Measurements from ENCODE around the gene ARHGAP26.
A peak's percentile ranks its signal among the peaks of the same experiment; 100 is the strongest.

Gene ARHGAP26

DNA sequence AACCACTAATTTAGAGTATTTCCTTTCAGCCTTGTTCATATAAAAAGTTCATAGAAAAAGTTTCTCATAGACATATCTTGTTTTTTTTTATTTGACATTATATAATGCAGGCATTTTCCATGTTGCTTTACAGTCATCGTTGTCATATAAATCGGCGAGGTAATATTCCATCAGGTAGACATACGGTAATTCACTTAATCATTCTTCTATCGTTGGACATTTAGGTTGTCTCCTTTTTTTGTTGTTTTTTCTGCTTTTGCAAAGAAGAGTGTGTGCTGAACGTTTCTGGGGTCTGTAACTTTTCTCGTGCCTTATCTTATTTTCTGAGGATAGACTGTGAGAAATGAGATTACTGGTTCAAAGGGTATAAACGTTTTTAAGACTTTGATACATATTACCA is 283.6 kb downstream of the ARHGAP26 start:
- no peak for DNase-seq

DNA sequence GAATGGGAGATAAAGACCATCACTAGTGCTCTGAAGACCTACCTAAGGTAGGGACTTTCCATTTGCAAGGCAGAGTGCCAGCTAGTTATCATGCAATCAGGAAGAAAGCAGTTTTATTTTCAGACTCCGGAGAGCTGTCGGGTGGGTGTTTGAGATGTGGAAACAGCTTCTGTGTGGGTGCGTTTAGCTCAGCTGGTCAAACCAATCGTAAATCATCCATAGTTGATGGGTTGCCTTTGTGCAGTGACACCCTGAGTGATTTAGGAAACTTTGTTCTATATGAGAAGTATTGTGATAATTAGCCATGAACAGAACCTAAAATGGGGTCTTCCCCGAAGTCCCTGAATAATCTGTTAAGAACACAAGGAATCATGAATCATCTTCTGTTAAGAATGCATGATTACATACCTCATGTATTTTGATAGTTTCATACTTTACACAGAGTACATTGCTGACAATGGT is 284.3 kb downstream of the ARHGAP26 start:
- peak; percentile 11 to 68 (median 35) for DNase-seq

DNA sequence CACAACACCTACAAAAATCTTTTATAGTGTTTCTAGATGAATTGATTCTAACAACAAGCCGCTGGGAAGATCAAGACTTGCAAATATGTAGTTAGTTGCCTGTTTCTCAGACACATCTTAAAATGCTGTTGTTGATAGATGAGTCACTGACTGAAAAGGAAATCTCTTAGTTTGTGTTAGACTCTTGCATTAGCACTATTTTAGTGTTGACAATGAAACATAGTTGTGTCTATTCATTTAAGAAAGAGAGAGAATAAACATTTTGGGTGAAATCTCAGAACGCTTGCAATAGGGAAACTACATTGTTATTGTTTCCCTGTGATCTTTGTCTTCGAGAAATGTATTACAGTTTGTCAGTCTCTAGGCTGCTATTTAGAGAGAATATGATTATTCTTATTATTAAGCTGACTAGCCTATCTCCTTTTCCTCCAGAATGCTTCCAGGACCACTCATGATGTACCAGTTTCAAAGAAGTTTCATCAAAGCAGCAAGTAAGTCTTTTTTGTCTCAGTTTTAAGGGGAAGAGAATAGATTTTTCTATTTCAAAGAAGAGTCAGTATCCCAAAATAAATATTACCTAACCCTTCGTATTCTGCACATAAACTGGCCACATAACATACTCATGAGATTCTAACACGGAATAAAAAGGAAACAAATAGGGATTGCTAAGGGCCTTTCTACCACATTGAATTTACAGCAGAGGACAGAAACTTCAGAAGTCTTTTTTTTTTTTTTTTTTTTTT is 285.6 kb downstream of the ARHGAP26 start:
- DNase-seq, result no peak

DNA sequence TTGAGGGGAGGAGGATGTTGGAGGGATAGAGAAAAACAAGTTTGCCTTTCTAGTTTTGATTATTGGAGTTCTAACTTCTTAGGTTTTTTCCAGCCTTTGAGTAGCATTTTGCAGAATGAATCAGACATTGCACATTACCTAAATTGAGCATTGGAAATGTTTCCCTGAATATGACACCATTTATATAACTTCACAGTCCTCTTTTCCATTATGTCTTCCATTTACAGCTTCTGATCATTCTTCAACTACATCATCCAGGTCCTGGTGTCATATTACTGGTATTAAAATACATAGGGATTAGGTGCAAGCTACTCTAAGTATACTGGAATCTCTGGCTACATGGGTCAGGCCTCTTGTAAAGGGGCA is 286.1 kb downstream of the ARHGAP26 start:
- DNase-seq, result peak in 1 of 3 experiments; percentile 24

DNA sequence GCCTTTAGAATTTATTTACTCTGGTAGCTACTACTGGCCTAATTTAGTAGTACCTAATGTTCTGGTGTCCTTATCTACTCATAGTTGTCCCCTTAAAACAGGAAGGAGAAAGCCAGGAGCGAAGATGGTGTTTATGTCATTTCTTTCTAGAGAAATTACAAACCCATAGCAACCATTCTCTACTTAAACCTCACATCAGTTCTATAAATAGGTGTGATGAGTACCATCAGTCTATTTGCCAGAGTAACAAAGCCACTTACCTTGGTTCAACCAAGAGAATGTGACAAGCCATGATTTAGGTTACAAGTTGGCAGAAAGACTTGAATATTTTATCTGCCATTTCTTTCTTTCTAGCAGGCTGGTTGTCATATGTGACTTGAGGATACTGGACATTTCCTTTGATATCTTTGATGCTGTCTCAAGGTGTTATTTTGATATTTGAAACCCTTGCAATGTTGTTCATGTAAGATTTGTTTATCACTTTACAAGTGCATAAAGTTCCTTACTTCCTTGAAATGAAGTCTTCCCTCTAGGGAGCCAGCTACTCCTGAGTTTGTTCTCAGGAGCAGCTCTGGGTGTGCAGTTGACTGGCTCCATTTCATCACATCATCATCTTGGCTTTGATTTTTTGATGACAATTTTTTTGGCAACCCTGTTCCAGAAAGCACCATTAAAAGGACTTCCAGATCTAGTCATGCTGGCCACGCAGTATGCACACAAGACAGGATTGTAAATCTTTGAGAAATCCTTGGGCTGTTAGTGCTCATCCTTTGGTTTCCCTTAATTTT is 286.8 kb downstream of the ARHGAP26 start:
- DNase-seq, result peak in 1 of 3 experiments; percentile 17

DNA sequence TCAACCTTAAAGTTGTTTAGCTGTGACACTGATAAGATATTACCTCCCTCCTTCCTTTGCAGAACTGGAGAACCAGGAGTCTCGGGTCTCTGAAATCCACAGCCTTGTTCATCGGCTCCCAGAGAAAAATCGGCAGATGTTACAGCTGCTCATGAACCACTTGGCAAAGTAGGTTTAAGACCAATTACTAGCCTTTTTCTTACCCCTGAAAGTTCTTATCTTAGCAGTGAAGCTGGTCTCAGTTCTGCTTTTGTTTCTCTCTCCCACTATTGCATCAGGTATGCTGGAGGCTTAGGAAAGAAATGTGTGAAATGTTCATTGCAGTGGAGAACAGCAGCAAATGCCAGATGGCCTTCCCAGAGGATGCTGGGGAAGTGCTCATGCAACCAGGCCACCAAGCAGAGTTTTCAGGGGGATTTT is 287.4 kb downstream of the ARHGAP26 start:
- no peak for DNase-seq

DNA sequence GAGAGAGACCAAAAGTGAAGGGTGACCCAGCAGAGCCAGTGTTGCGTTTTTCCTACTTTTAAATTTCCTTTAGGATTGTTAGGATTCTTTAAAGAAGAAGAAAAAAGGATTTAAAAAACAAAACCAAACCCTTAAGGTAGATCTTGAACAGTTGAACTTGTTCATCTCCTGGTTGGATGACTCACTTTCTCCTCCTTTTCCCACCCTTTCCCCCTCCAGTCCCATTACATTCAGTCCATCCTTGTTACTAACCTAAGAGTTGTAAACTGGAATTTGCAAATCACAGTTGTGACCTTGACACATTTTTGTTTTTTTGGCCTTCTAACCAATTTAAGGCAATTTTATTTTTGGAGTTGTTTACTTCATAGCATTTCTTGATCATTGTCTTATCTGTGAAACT is 289.2 kb downstream of the ARHGAP26 start:
- DNase-seq, result no peak

DNA sequence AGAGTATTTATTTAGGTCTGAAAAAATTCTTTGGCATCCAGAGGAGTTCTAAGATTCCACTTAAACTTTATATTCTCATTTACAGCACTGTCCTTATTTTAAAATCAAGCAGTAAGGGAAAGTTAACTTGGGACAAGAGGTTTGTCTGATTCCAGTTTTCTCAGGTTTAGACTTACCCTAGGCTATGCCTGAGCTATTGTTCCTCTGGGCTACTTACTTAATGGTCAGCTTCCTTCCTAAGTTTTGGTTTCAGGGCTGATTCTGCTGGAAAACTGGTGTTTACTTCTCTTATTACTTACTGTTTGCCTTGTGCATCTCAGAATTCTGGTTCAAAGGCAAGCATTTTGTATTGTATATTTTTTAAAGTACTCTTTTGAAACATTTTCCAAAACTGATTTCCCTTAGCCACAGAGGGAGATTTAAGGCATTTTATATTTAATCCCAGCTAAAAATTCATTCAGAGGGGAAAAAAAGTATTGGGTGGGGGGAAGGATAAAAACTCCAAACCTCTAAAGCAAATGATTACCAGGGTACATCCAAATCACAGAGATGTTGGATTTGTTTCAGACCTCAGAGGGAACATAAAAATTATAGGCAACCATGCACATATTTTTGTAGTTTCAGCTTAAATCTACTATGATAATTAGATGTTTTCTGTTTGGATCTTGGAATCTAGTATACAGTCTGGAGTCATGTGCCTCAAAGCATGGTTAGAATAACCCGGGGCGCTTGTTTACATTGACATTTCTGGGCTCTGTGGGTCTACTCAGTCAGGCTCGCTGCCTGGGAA is 290.0 kb downstream of the ARHGAP26 start:
- no peak for DNase-seq

DNA sequence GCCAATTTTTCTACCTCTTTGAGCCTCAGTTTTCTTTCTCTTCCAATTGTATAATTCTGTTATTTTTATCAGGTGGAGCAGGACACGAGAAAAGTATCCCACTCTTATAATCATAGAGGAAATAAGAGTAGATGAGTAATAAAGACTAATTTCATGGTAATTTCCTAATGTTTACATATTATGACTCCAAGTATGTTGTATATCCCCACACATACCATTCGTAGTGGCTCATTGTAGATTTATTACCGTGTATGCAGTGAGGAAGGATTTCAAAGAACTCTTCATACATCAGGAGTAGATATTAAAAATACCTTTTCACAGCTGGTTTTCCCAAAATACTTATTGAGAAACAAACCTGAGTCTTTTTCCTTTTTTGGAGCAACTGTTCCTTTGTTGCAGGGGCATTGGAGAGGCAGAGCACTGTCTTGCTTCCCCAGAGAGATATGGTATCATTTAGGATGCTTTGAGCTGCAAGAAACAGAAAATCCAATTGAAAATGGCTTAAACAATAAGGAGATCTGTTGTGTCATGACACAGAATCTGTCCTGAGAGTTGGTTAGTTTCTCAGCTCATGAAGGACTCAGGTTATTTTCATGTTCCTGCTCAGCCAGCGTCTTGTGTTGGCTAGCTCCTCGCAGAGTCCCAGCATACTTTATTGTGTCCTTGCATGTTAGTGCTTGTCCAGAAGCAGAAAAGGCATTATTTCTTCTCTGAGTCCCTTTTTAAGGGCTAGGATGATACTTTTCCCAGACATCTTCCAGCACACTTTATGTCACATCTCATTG is 291.2 kb downstream of the ARHGAP26 start:
- no peak for DNase-seq

DNA sequence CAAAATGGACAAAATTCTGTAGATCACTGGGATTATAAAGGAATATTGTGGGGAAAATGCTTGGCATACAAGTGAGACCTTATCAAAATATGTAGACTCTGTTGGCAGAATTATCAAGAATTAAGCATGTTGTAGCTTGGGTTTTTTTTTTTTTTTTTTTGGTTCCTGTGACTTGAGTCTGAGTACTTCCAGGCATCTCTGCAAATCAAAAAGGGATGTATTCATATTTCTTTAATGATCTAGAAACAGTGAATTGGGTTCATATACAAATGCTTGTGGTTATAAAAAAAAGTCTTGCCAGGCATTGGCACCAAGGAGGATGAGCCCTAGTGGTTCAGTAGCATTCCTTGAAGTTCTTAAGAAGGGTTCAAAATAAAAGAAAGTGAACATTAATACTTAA is 292.2 kb downstream of the ARHGAP26 start:
- DNase-seq, result no peak

DNA sequence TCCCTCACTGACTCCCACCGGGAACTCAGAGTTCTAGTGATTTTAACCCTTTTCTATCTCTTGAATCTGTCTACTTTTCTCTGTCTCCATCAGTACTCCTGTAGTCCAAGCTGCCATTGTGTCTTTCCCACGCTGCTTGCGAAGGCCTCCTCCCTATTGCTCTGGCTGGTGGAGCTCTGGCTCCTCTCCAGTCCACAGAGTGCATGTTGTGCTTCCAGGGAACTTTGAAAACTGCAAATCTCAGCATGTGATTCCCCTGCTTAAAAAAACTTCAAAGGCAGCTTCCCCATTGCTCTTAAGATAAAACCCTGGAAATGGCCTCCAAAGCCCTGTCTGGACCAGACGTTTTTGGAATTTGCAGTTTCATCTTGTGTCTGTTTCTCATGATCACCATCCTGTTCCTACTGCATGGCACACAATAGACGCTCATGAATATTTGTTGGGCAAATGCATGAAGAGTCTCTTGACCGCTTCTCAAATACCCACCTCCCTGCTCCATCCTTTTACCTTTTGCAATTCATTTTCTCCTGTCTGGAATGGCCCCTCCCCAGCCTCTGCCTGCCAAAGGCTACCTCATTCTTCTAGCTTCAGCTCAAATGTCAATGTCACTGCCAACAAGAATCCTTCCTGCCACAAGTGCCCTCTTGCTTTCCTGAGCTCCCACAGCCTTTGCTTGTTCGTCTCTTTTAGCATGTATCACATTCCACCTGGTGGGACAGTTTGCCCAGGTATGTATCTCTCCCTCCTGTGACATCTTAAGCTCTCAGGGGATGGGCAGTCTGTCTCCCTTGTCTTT is 293.2 kb downstream of the ARHGAP26 start:
- peak in 1 of 3 experiments; percentile 71 for DNase-seq

DNA sequence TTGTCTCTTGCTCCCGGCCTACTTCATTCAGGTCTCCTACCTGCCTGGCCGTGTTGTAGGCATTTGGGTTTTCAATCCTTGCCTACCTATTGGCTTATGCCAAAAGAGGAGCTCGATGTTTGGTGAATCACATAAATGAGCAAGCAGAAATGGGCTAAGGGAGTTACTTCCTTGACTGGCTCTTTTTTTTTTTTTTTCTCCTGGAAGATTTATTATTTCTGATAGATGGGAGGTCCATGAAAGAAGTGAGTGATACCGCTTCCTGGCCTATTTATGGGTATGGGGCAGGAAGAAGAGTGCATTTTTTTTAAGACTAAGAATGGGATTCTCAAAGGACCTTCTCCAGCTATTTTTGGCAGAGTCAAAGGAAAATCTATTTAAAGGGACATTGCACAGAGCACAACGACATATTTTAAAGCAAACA is 294.1 kb downstream of the ARHGAP26 start:
- DNase-seq, result no peak

DNA sequence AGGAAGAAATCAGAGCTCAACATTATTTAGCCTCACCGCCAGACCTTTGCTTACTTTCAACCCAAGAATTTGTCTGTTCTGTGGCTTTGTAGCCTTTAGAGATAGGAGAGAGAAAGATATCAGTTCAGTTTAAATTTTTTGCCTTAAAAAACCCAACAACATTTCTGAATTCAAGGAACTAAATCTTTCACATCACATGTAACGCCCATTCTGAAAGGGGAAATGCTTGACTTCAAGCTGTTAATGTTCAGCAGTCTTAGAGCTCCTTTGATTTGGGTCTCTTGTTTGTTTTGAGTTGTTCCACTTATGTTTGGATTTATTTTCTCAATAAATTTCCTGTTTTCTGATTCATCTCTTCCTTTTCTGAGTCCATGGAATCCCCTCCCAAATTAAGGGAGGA is 294.5 kb downstream of the ARHGAP26 start:
- DNase-seq, result no peak

DNA sequence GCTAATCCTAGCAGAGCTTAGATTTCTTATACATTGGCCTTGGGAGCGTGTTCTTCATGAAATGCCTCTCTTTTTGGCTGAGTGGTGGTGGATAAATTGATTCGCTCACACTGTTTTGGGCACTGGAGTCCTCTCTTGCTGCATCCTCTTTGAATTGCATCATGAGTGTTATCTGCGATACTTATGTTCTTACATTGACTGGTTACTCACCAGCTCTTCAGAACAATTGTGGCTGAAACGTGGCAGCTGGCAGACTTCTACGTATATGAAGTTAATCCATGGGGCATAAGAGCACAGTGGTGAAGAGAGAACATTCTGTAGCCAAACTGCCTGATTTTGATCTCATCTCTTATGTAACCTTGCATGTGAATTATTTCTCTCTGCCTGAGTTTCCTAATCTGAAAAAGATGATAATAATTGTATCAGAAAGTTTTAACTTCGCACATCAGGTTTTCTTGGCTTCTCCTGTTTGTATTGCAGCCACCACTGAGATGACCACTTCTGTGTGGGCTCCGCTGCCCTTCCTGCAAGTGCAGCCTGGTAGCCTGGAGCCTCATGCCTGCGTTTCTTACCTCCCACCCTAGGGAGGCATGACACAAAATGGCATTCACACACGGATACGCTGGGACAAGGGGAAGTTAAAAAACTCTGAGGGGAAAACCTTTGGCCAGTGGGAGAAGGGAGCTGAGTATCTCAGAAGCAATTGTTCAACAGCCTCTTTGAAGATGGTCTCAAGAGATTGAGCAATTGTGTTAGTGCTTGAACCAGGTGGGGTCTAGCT is 295.2 kb downstream of the ARHGAP26 start:
- DNase-seq, result peak in 1 of 3 experiments; percentile 66

DNA sequence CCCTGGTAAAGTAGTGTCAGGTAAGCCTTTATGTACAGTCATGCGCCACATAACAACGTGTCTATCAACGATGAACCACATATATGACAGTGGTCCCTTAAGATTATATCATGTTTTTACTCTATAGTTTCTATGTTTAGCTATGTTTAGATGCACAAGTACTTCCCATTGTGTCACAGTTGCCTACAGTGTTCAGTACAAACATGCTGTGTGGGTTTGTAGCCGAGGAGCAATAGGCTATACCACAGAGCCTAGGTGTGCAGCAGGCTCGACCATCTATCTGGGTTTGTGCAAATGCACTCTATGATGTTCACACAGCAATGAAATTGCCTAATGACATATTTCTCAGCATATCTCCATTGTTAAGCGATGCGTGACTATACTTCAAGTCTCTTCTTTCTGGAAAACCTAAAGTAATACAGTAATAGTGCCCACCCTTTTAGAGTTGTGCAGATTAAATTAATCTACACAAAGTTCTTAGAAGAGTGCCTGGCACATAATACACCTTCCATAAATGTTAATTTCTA is 295.9 kb downstream of the ARHGAP26 start:
- peak in 1 of 3 experiments; percentile 25 for DNase-seq

DNA sequence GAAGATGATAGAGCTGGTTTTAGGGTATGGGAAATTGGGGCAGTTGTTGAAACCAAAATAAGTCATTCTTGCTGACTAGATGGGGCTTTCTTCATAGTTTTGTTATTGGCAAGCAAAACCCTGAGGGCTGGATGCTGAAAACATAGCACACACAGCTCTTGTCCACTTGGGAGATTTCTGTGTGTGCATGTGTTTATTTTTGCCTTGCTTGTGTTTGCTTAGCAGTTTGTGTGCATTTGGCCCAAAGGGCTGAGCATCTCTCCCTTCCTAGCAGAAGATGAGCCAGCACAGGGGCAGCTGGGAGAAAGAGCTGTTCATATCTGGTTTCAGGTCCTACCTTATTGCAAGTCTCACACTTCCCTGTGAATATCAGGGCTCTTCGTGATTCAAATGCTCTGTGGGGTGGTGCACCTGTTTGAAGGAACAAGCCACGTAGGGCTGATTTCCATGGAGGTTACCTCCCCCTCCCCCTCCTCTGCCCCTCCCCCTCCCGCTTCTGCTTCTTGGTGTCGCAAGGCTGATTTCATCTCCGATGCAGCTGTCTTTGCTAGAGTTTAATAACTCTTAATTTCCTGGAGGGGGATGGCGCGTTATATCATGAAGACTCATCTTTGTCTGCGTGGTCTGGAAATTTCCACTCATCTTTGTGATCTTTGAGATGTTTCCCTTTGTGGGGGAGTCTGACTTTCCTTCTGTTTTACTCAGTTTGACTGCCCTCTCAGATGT is 296.5 kb downstream of the ARHGAP26 start:
- peak; percentile 35 to 67 (median 60) for DNase-seq

DNA sequence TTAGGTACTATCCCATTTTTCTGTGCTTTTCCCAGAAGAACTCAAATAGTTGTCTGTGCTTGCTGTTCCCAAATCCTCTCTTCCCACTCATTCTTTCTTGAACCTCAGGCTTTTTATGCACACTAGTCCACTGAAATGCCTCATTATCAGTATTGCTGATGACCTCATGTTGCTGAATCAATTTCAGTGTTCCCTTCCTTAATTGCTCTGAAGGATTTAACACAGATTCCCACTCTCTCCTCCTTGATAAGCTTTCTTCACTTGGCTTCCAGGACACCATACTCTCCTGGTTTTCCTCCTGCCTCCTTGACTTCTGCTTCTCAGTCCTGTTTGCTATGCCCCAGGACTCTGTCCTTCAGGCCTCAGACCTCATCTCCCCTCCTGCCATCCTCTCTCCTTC is 298.5 kb downstream of the ARHGAP26 start:
- DNase-seq, result no peak

DNA sequence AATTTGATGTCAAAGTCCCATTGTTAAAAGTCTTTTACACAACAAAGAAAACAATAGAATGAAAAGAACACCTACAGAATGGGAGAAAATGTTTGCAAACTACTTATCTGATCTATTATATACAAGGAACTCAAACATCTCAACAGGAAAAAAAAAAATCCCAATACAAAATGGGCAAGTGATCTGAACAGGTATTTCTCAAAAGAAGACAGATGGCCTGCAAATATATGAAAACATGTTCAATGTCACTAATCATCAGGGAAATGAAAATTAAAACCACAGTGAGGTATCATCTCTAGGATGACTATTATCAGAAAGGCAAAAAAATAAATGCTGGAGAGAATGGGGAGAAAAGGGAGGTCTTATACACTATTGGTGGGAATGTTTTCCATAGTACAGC is 301.8 kb downstream of the ARHGAP26 start:
- no peak for DNase-seq

DNA sequence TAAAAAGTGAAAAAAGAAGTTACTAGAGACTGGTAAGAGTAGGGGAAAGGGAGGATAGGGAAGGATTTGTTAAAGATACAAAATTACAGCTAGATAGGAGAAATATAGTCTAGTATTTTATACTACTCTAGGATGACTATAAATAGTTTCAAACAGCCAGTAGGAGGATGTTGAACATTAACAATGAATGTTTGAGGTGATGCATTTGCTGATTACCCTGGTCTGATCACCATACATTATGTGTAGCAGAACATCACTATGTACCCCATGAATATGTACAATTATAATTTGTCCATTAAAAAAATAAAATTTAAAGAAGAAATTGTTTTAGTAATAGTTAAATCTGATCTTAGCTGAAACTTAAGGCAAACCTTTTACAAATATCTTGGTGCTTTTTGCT is 302.6 kb downstream of the ARHGAP26 start:
- DNase-seq, result no peak

DNA sequence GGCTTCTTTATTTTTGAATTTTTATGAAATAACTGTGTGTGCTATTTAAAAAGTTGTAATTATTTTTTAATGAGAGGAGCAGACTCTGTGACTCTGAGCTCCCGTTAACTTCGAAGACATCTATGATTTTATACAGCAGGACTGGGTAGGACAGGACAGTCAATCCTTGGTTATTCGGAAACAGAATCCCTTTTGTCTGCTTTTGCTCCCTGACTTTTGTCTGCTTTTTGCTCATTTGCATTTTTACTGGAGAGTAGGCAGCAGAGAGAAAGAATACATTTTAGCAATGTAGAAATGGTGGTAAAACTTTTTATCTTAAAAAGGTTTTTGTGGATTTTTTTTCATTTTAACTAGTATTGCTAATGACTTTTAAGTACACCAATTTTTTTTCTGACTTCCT is 303.6 kb downstream of the ARHGAP26 start:
- no peak for DNase-seq

All from NCI-H1417 (cell line).